SK-N-SH (cell line): ENCODE data around the gene MET. TPM values are rescaled to one million over a fixed set of nuclear protein-coding genes. Genes with fewer than 3 reads are reported as not detected.
A peak's percentile ranks its signal among the peaks of the same experiment; 100 is the strongest.

Experiments
- CTCF ChIA-PET: fragments of 300-600, 350-600 bp; formaldehyde crosslinking; extraction: SDS; loops from one replicate; lab custom pipeline; 2021; lab: Yijun Ruan, JAX
- POLR2A ChIA-PET: fragments of 350-600 bp; sonication (Branson Sonifier 250); formaldehyde crosslinking; extraction: SDS; loops from one replicate; lab custom pipeline; 2020; ENCODE audit warnings: antibody characterized with exemption, inconsistent platforms; lab: Yijun Ruan, JAX
- DNase-seq: peaks from one replicate; pipeline ENCODE4 v3.0.0; 2012
- H2AFZ ChIP-seq: fragments of 200-600 bp; sonication (generic); 2 replicates; pipeline ENCODE4 v1.8.1; 2016; ENCODE audit warnings: antibody characterized with exemption, mild to moderate bottlenecking, low read depth
- H3F3A ChIP-seq: fragments of 200-600 bp; sonication (generic); replicated peaks from 2 replicates; pipeline ENCODE3; 2016; ENCODE audit warnings: antibody characterized with exemption, mild to moderate bottlenecking; ENCODE audit not compliant: insufficient read depth
- H3K27ac ChIP-seq, 2 experiments: fragments of 200-500 bp in 1 of 2; fragments of 200-600 bp in 1 of 2; sonication (Bioruptor generic) in 1 of 2; sonication (generic), shearing (Covaris generic) in 1 of 2; 2 replicates each; pipeline versions ENCODE4 v1.5.1 to v1.6.1; 2014 to 2016; ENCODE audit warnings: low read depth in 2 of 2, inconsistent platforms in 1 of 2, low read length in 1 of 2, mild to moderate bottlenecking in 1 of 2, mixed read lengths in 1 of 2
- H3K27me3 ChIP-seq: fragments of 200-600 bp; sonication (generic), shearing (Covaris generic); 2 replicates; pipeline ENCODE4 v1.6.1; 2016; ENCODE audit warnings: mixed run types; ENCODE audit not compliant: insufficient read depth
- H3K36me3 ChIP-seq, 2 experiments: fragments of 200-500 bp in 1 of 2; fragments of 200-600 bp in 1 of 2; sonication (Bioruptor generic) in 1 of 2; sonication (generic) in 1 of 2; replicated peaks in 1 of 2; 2 replicates each; pipeline versions ENCODE3 to v1.5.1; 2014 to 2016; ENCODE audit warnings: low read length in 1 of 2, mild to moderate bottlenecking in 1 of 2; ENCODE audit not compliant: insufficient read depth in 2 of 2, control insufficient read depth in 1 of 2
- H3K4me1 ChIP-seq, 2 experiments: fragments of 200-500 bp in 1 of 2; fragments of 200-600 bp in 1 of 2; sonication (Bioruptor generic) in 1 of 2; sonication (generic), shearing (Covaris generic) in 1 of 2; 2 replicates each; pipeline versions ENCODE4 v1.5.1 to v1.6.1; 2014 to 2016; ENCODE audit warnings: low read depth in 1 of 2, low read length in 1 of 2, mixed run types in 1 of 2; ENCODE audit not compliant: insufficient read depth in 2 of 2, control insufficient read depth in 1 of 2
- H3K4me2 ChIP-seq: fragments of 200-600 bp; sonication (generic), shearing (Covaris generic); 2 replicates; pipeline ENCODE4 v1.6.1; 2017; ENCODE audit warnings: mixed run types
- H3K4me3 ChIP-seq, 2 experiments: fragments of 200-500 bp in 1 of 2; fragments of 200-600 bp in 1 of 2; sonication (Bioruptor generic) in 1 of 2; sonication (generic), shearing (Covaris generic) in 1 of 2; 2 replicates each; pipeline versions ENCODE4 v1.5.1 to v1.8.1; 2014 to 2016; ENCODE audit warnings: low read depth in 2 of 2, inconsistent platforms in 1 of 2, low read length in 1 of 2, mild to moderate bottlenecking in 1 of 2, mixed read lengths in 1 of 2, moderate library complexity in 1 of 2
- H3K79me2 ChIP-seq: fragments of 200-600 bp; sonication (generic); 2 replicates; pipeline ENCODE4 v1.8.1; 2017; ENCODE audit warnings: mild to moderate bottlenecking; ENCODE audit not compliant: insufficient read depth
- H3K9ac ChIP-seq: fragments of 200-600 bp; sonication (generic); 2 replicates; pipeline ENCODE4 v1.6.1; 2017; ENCODE audit warnings: mixed run types
- H3K9me2 ChIP-seq: fragments of 200-600 bp; sonication (generic); 2 replicates; pipeline ENCODE4 v1.6.1; 2017; ENCODE audit warnings: mixed run types
- H3K9me3 ChIP-seq: fragments of 200-600 bp; sonication (generic); 2 replicates; pipeline ENCODE4 v1.6.1; 2017; ENCODE audit warnings: mixed run types, mild to moderate bottlenecking, moderate library complexity
- H4K20me1 ChIP-seq: fragments of 200-600 bp; sonication (generic); 2 replicates; pipeline ENCODE4 v1.6.1; 2017; ENCODE audit warnings: mild to moderate bottlenecking, mixed run types; ENCODE audit not compliant: insufficient read depth
- CHD2 ChIP-seq: fragments of 150-350 bp; IDR thresholded peaks from 2 replicates; pipeline ENCODE4 v1.6.1; 2018; ENCODE audit warnings: low read length; ENCODE audit not compliant: partially characterized antibody
- EP300 ChIP-seq, 2 experiments: IDR thresholded peaks; 2 replicates each; pipeline versions ENCODE4 v1.4.0 to v1.6.1; 2012; ENCODE audit warnings: borderline replicate concordance in 1 of 2, low read depth in 1 of 2, low read length in 1 of 2
- EZH2phosphoT487 ChIP-seq: fragments of 200-600 bp; sonication (generic); IDR thresholded peaks from 2 replicates; pipeline ENCODE4 v1.6.1; 2017; ENCODE audit warnings: low read depth, mixed run types, mild to moderate bottlenecking, antibody characterized with exemption, moderate library complexity, borderline replicate concordance
- FOSL2 ChIP-seq: IDR thresholded peaks from 2 replicates; pipeline ENCODE4 v1.4.0; 2012; ENCODE audit warnings: low read depth, mild to moderate bottlenecking, moderate library complexity, borderline replicate concordance
- FOXJ3 ChIP-seq: sonication (generic); formaldehyde crosslinking; IDR thresholded peaks from 2 replicates; pipeline ENCODE4 v1.5.1; 2020; ENCODE audit warnings: mild to moderate bottlenecking, missing genetic modification reagents
- FOXM1 ChIP-seq: IDR thresholded peaks from 2 replicates; pipeline ENCODE4 v1.4.0; 2012; ENCODE audit warnings: low read depth, mild to moderate bottlenecking
- GABPA ChIP-seq: IDR thresholded peaks from 2 replicates; pipeline ENCODE4 v1.4.0; 2012; ENCODE audit warnings: low read depth, mild to moderate bottlenecking
- JUND ChIP-seq: IDR thresholded peaks from 2 replicates; pipeline ENCODE4 v1.4.0; 2012
- NRF1 ChIP-seq: IDR thresholded peaks from 2 replicates; pipeline ENCODE4 v1.6.1; 2012; ENCODE audit warnings: low read depth, mild to moderate bottlenecking, low read length
- POLR2AphosphoS5 ChIP-seq: IDR thresholded peaks from 2 replicates; pipeline ENCODE4 v1.6.1; 2012; ENCODE audit warnings: low read depth, low read length
- RAD21 ChIP-seq: IDR thresholded peaks from 2 replicates; pipeline ENCODE4 v1.6.1; 2012; ENCODE audit warnings: mild to moderate bottlenecking, low read length
- RCOR1 ChIP-seq: fragments of 150-350 bp; IDR thresholded peaks from 2 replicates; pipeline ENCODE4 v1.6.1; 2017; ENCODE audit warnings: antibody characterized with exemption, low read length
- RFX5 ChIP-seq: IDR thresholded peaks from 2 replicates; pipeline ENCODE4 v1.6.1; 2012; ENCODE audit warnings: mild to moderate bottlenecking, improper control_type of control experiment, low read length
- RXRA ChIP-seq: IDR thresholded peaks from 2 replicates; pipeline ENCODE4 v1.4.0; 2012; ENCODE audit warnings: low read depth, mild to moderate bottlenecking, borderline replicate concordance
- SIN3A ChIP-seq: IDR thresholded peaks from 2 replicates; pipeline ENCODE4 v1.6.1; 2012; ENCODE audit warnings: low read depth, mild to moderate bottlenecking, low read length, moderate library complexity, borderline replicate concordance
- TAF1 ChIP-seq: IDR thresholded peaks from 2 replicates; pipeline ENCODE4 v1.6.1; 2012; ENCODE audit warnings: low read depth, mild to moderate bottlenecking, low read length, moderate library complexity, borderline replicate concordance
- YY1 ChIP-seq: IDR thresholded peaks from 2 replicates; pipeline ENCODE4 v1.4.0; 2012; ENCODE audit warnings: low read depth, mild to moderate bottlenecking
- WGBS: methylation state at CpG from one replicate; pipeline ENCODE4 v1.1.6; 2017; ENCODE audit warnings: low lambda C conversion rate; 5-methylcytosine and 5-hydroxymethylcytosine counted together
- polyA plus RNA-seq, 3 experiments: library from polyadenylated mRNA; depleted of rRNA; stranded (reverse); fragments of >200 nt; gene quantifications; 2 replicates each; pipeline ENCODE4 v1.2.3, GENCODE V29; 2012
- TF ChIP-seq, protein P1 (sequence below): IDR thresholded peaks from 2 replicates; pipeline ENCODE4 v1.4.0; 2012; ENCODE audit warnings: low read depth, borderline replicate concordance
- TF ChIP-seq, protein P2 (sequence below): fragments of 200-600 bp; sonication (generic); IDR thresholded peaks from 2 replicates; pipeline ENCODE4 v1.6.1; 2017; ENCODE audit warnings: antibody characterized with exemption, mild to moderate bottlenecking, moderate library complexity
- TF ChIP-seq, protein P3 (sequence below): fragments of 150-350 bp; IDR thresholded peaks from 2 replicates; pipeline ENCODE4 v1.6.1; 2016; ENCODE audit warnings: mild to moderate bottlenecking, low read depth, low read length
- TF ChIP-seq, protein P4 (sequence below): IDR thresholded peaks from 2 replicates; pipeline ENCODE4 v1.4.0; 2012; ENCODE audit warnings: low read depth

MET gene
- polyA plus RNA-seq, 1 of the 3 experiments (the other 2 are of a cell fraction): 38.7 TPM

DNA sequence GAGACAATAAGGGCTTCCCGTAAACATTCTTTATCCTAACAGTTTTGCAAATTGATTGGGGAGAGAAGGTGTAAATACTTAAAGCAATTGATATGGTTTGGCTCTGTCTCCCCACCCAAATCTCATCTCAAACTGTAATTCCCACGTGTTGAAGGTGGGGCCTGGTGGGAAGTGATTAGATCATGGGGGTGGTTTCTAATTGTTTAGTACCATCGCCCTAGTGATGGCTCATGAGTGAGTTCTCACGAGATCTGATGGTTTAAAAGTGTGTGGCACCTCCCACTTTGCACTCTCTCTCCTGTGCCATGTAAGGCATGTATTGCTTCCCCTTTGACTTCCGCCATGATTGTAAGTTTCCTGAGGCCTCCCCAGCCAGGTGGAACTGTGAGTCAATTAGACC, 168.3 kb downstream of the MET start:
- Histone ChIP-seq H3K27me3 (peaks cover 14% of the 10 kb centered on the region; the same call in 1 of the 2 replicates), H3K9ac (no peak overlapping the region), H3K79me2 (no peaks in the 10 kb centered on the region), H3K9me2 (no peaks in the 10 kb centered on the region), H3K27ac (no peak overlapping the region), H4K20me1 (no peaks in the 10 kb centered on the region), H3K9me3 (no peaks in the 10 kb centered on the region), H3K4me3 (no peak overlapping the region), H3K36me3 (no peaks in the 10 kb centered on the region), H3F3A (peaks cover 9% of the 10 kb centered on the region), H3K4me2 (no peak overlapping the region), H2AFZ (no peak overlapping the region), H3K4me1 (no peaks in the 10 kb centered on the region)
- CTCF ChIA-PET: interaction anchor here (1.8 kb wide), 1 partner anchor 30 kb away, joined by 4 read pairs; no protein-coding TSS in a partner anchor
- DNase-seq: no peak
- no peak for TF ChIP-seq GABPA
- no peak for TF ChIP-seq RAD21
- no peak for TF ChIP-seq SIN3A
- no peak for TF ChIP-seq RFX5
- no peak for TF ChIP-seq RCOR1
- no peak for TF ChIP-seq POLR2AphosphoS5
- WGBS: 35% methylated on average over 5 of the region's 5 CpGs
- POLR2A ChIA-PET: no interaction called here

DNA sequence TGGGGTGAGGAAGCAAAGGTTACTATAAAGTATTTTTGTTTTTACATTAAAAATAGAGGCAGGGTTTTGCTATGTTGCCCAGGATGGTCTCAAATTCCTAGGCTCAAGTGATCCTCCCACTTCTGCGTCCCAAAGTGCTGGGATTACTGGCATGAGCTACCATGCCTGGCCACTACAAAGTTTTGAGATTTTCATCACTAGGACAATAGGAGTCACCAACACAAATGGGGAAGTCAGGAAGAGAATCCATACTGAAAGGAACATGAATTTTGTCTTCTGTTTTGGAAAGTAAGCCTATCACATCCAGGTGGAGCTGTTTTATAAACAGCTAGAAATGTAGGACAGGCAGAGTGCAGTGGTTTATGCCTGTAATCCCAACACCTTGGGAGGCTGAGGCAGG, 170.4 kb downstream of the MET start:
- no peak overlapping the region for H3K4me3 ChIP-seq
- no peak overlapping the region for H2AFZ ChIP-seq
- no peaks in the 10 kb centered on the region for H3K9me2 ChIP-seq
- H3K9ac ChIP-seq: no peak overlapping the region
- no peaks in the 10 kb centered on the region for H3K4me1 ChIP-seq
- no peak overlapping the region for H3K4me2 ChIP-seq
- H3F3A ChIP-seq: peaks cover 9% of the 10 kb centered on the region
- no peak for DNase-seq
- ChIA-PET CTCF (interaction anchor here (0.9 kb wide), 1 partner anchor 10 kb away, joined by 3 read pairs; no protein-coding TSS in a partner anchor), POLR2A (no interaction called here)
- H3K9me3 ChIP-seq: no peaks in the 10 kb centered on the region
- H4K20me1 ChIP-seq: no peaks in the 10 kb centered on the region
- no peak overlapping the region for H3K27ac ChIP-seq
- 7% methylated on average over 1 of the region's 1 CpG for WGBS
- H3K36me3 ChIP-seq: no peaks in the 10 kb centered on the region
- TF ChIP-seq SIN3A (no peak), EZH2phosphoT487 (no peak), FOSL2 (no peak)
- TF ChIP-seq, protein P1, sequence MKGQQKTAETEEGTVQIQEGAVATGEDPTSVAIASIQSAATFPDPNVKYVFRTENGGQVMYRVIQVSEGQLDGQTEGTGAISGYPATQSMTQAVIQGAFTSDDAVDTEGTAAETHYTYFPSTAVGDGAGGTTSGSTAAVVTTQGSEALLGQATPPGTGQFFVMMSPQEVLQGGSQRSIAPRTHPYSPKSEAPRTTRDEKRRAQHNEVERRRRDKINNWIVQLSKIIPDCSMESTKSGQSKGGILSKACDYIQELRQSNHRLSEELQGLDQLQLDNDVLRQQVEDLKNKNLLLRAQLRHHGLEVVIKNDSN: no peak
- H3K79me2 ChIP-seq: no peaks in the 10 kb centered on the region
- H3K27me3 ChIP-seq: peaks cover 14% of the 10 kb centered on the region; the same call in 1 of the 2 replicates

- Histone ChIP-seq H3K79me2 (no peaks in the 10 kb centered on the region), H3K27ac (no peak overlapping the region), H3K27me3 (peaks cover 14% of the 10 kb centered on the region; the same call in 1 of the 2 replicates), H3K36me3 (no peaks in the 10 kb centered on the region), H3K4me2 (peak overlapping the region; percentile 65), H2AFZ (peak overlapping the region; percentile 86), H4K20me1 (no peaks in the 10 kb centered on the region), H3F3A (peaks cover 9% of the 10 kb centered on the region), H3K4me1 (no peaks in the 10 kb centered on the region), H3K4me3 (no peak overlapping the region), H3K9me3 (no peaks in the 10 kb centered on the region), H3K9ac (no peak overlapping the region), H3K9me2 (no peaks in the 10 kb centered on the region)
- ChIA-PET CTCF (interaction anchor here (0.6 kb wide), 1 partner anchor 14 kb away, joined by 3 read pairs; no protein-coding TSS in a partner anchor), POLR2A (no interaction called here)
- WGBS: 54% methylated on average over 4 of the region's 4 CpGs
- DNase-seq: no peak
- TF ChIP-seq YY1 (no peak), CHD2 (no peak), RXRA (no peak), JUND (no peak), NRF1 (no peak), FOXM1 (no peak), EP300 (IDR thresholded peaks at IDR 0.05; ENCODE audit: borderline replicate concordance in 1 of 2, low read depth in 1 of 2, low read length in 1 of 2) (no peak), RFX5 (no peak), TAF1 (no peak), FOXJ3 (CRISPR knock-in tag) (no peak)
- TF ChIP-seq, protein P2, sequence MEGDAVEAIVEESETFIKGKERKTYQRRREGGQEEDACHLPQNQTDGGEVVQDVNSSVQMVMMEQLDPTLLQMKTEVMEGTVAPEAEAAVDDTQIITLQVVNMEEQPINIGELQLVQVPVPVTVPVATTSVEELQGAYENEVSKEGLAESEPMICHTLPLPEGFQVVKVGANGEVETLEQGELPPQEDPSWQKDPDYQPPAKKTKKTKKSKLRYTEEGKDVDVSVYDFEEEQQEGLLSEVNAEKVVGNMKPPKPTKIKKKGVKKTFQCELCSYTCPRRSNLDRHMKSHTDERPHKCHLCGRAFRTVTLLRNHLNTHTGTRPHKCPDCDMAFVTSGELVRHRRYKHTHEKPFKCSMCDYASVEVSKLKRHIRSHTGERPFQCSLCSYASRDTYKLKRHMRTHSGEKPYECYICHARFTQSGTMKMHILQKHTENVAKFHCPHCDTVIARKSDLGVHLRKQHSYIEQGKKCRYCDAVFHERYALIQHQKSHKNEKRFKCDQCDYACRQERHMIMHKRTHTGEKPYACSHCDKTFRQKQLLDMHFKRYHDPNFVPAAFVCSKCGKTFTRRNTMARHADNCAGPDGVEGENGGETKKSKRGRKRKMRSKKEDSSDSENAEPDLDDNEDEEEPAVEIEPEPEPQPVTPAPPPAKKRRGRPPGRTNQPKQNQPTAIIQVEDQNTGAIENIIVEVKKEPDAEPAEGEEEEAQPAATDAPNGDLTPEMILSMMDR: no peak
- TF ChIP-seq, protein P3, sequence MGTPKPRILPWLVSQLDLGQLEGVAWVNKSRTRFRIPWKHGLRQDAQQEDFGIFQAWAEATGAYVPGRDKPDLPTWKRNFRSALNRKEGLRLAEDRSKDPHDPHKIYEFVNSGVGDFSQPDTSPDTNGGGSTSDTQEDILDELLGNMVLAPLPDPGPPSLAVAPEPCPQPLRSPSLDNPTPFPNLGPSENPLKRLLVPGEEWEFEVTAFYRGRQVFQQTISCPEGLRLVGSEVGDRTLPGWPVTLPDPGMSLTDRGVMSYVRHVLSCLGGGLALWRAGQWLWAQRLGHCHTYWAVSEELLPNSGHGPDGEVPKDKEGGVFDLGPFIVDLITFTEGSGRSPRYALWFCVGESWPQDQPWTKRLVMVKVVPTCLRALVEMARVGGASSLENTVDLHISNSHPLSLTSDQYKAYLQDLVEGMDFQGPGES: no peak
- TF ChIP-seq, protein P4, sequence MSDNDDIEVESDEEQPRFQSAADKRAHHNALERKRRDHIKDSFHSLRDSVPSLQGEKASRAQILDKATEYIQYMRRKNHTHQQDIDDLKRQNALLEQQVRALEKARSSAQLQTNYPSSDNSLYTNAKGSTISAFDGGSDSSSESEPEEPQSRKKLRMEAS: no peak
These were observed 171.4 kb downstream of the MET start for GRCh38 chr7:116843378-116843777.
